Stomach (tissue), 9 donors: ENCODE data around the gene AFDN. TPM values are rescaled to one million over a fixed set of nuclear protein-coding genes. Genes with fewer than 3 reads are reported as not detected.

Experiments used
- DNase-seq, 2 donors: peaks; one replicate each; pipeline versions ENCODE4 v3.0.0 to v3.0.0-alpha.2; 2013 to 2019
- H3K27ac ChIP-seq, 5 donors: fragments of 200-600 bp in 4 of 5; sonication (generic) in 4 of 5; one replicate each; pipeline ENCODE4 v1.5.1; 2013 to 2019; ENCODE audit warnings: mild to moderate bottlenecking in 1 of 5, moderate library complexity in 1 of 5
- H3K27me3 ChIP-seq, 3 donors: fragments of 200-600 bp; sonication (generic); one replicate each; pipeline ENCODE4 v1.5.1; 2017 to 2019; ENCODE audit warnings: mixed run types in 1 of 3
- H3K36me3 ChIP-seq, 4 donors: fragments of 200-600 bp; sonication (generic); 1 replicate in 3 of 4; 2 replicates in 1 of 4; pipeline ENCODE4 v1.5.1; 2016 to 2019
- H3K4me1 ChIP-seq, 4 donors: fragments of 200-600 bp; sonication (generic); one replicate each; pipeline ENCODE4 v1.5.1; 2016 to 2019
- H3K4me3 ChIP-seq, 4 donors: fragments of 200-600 bp; sonication (generic) in 3 of 4; one replicate each; pipeline ENCODE4 v1.5.1; 2016 to 2019; ENCODE audit warnings: mild to moderate bottlenecking in 1 of 4
- H3K9me3 ChIP-seq, 4 donors: fragments of 200-600 bp; sonication (generic); one replicate each; pipeline ENCODE4 v1.5.1; 2016 to 2019
- CTCF ChIP-seq, 7 experiments: fragments of 450-650 bp in 4 of 7; fragments of 200-600 bp in 3 of 7; sonication (generic) in 3 of 7; IDR thresholded peaks; one replicate each; pipeline ENCODE4 v1.5.1; 2016 to 2019; ENCODE audit warnings: antibody characterized with exemption in 7 of 7, control low read depth in 2 of 7, mild to moderate bottlenecking in 1 of 7
- EP300 ChIP-seq: sonication (generic); formaldehyde crosslinking; IDR thresholded peaks from one replicate; pipeline ENCODE4 v1.6.1; 2017; ENCODE audit warnings: antibody characterized with exemption
- POLR2A ChIP-seq, 4 donors: fragments of 450-650 bp; IDR thresholded peaks; one replicate each; pipeline ENCODE4 v1.6.1; 2016; ENCODE audit warnings: antibody characterized with exemption in 4 of 4, control low read depth in 2 of 4, mild to moderate bottlenecking in 1 of 4, moderate library complexity in 1 of 4
- POLR2AphosphoS5 ChIP-seq, 3 donors: sonication (generic); formaldehyde crosslinking; IDR thresholded peaks; one replicate each; pipeline ENCODE4 v1.6.1; 2016; ENCODE audit warnings: antibody characterized with exemption in 3 of 3
- WGBS, 5 donors: extraction: QIAGEN DNeasy Blood & Tissue Kit in 3 of 5; methylation state at CpG; one replicate each; pipeline versions ENCODE4 v1.1.5 to v1.1.7; 2013 to 2018; 5-methylcytosine and 5-hydroxymethylcytosine counted together
- intact Hi-C: fragments of 100-400 bp; cut with DNase I; formaldehyde crosslinking; loops from one replicate; pipeline ENCODE4 v1.15.1; 2023; ENCODE audit warnings: low total_unique reads
- polyA plus RNA-seq, 3 donors: library from polyadenylated mRNA; stranded (reverse); fragments of 200-250 nt; gene quantifications; one replicate each; pipeline ENCODE4 v1.2.3, GENCODE V29; 2013
- total RNA-seq, 5 donors: library from RNA; depleted of rRNA; stranded (reverse); fragments of >200 nt; gene quantifications; one replicate each; pipeline versions ENCODE4 v1.1.0 to v1.2.3, GENCODE V29; 2014 to 2016
- donor health status: healthy with polysubstance abuse.
- donor health status: Bipolar disorder and iron deficiency.
- donor health status: healthy.

AFDN gene
- total and polyA plus RNA-seq, 8 donors: 24.8 to 521 (median 114) TPM

- no peaks in the 10 kb centered on the region for H3K9me3 ChIP-seq
- peaks cover 8 to 16% (median 12%) of the 10 kb centered on the region in 4 donors for H3K4me1 ChIP-seq
- DNase-seq: no peak
- H3K36me3 ChIP-seq: no peaks in the 10 kb centered on the region
- intact Hi-C loops: no loop called here
- no peak overlapping the region for H3K27ac ChIP-seq
- H3K4me3 ChIP-seq: no peak overlapping the region
- TF ChIP-seq POLR2A (IDR thresholded peaks at IDR 0.05) (no peak), CTCF (IDR thresholded peaks at IDR 0.05) (no peak), EP300 (no peak), POLR2AphosphoS5 (IDR thresholded peaks at IDR 0.05) (no peak)
- WGBS, 5 donors: 65 to 74% (median 71%) methylated on average over 14 to 17 of the region's 17 CpGs
- H3K27me3 ChIP-seq: peaks cover 0 to 45% (median 12%) of the 10 kb centered on the region in 3 donors
These were observed 31.3 kb upstream of the AFDN start for GRCh38 chr6:167795321-167795811.

GRCh38 chr6:167795874-167796191 lies 30.9 kb upstream of the AFDN start:
- H3K9me3 ChIP-seq: no peaks in the 10 kb centered on the region
- peaks cover 8 to 16% (median 12%) of the 10 kb centered on the region in 4 donors for H3K4me1 ChIP-seq
- no peaks in the 10 kb centered on the region for H3K36me3 ChIP-seq
- H3K27me3 ChIP-seq: peaks cover 0 to 45% (median 12%) of the 10 kb centered on the region in 3 donors
- H3K27ac ChIP-seq: peak overlapping the region in 1 of 5 donors; percentile 1
- DNase-seq: no peak
- H3K4me3 ChIP-seq: peak overlapping the region in 3 of 4 donors; percentile 35 to 49 (median 43)
- WGBS, 5 donors: 68 to 85% (median 73%) methylated on average over 7 to 10 of the region's 10 CpGs
- intact Hi-C loops: no loop called here
- no peak for TF ChIP-seq CTCF (IDR thresholded peaks at IDR 0.05)
- TF ChIP-seq EP300: no peak
- TF ChIP-seq POLR2AphosphoS5 (IDR thresholded peaks at IDR 0.05): no peak
- no peak for TF ChIP-seq POLR2A (IDR thresholded peaks at IDR 0.05)

- peak overlapping the region in 3 of 5 donors; percentile 1 to 7 (median 4) for H3K27ac ChIP-seq
- peaks cover 0 to 45% (median 12%) of the 10 kb centered on the region in 3 donors for H3K27me3 ChIP-seq
- peak; percentile 71 to 84 for DNase-seq
- H3K4me3 ChIP-seq: peak overlapping the region; percentile 28 to 49 (median 39)
- no peaks in the 10 kb centered on the region for H3K9me3 ChIP-seq
- TF ChIP-seq POLR2AphosphoS5 (IDR thresholded peaks at IDR 0.05): no peak
- TF ChIP-seq CTCF (IDR thresholded peaks at IDR 0.05): no peak
- no peak for TF ChIP-seq EP300
- no peak for TF ChIP-seq POLR2A (IDR thresholded peaks at IDR 0.05)
- intact Hi-C loops: no loop called here
- peaks cover 8 to 16% (median 12%) of the 10 kb centered on the region in 4 donors for H3K4me1 ChIP-seq
- no peaks in the 10 kb centered on the region for H3K36me3 ChIP-seq
- WGBS, 5 donors: 13 to 36% (median 23%) methylated on average over 22 to 43 of the region's 43 CpGs
These were observed 30.3 kb upstream of the AFDN start for GRCh38 chr6:167796192-167796981.

GRCh38 chr6:167797011-167797471 lies 29.7 kb upstream of the AFDN start:
- H3K27ac ChIP-seq: no peak overlapping the region
- peaks cover 0 to 46% (median 12%) of the 10 kb centered on the region in 3 donors for H3K27me3 ChIP-seq
- WGBS, 5 donors: 65 to 87% (median 70%) methylated on average over 31 of the region's 31 CpGs
- H3K36me3 ChIP-seq: no peaks in the 10 kb centered on the region
- peak overlapping the region; percentile 28 to 49 (median 39) for H3K4me3 ChIP-seq
- no peaks in the 10 kb centered on the region for H3K9me3 ChIP-seq
- intact Hi-C loops: no loop called here
- TF ChIP-seq CTCF (IDR thresholded peaks at IDR 0.05): no peak
- no peak for TF ChIP-seq POLR2AphosphoS5 (IDR thresholded peaks at IDR 0.05)
- no peak for TF ChIP-seq EP300
- TF ChIP-seq POLR2A (IDR thresholded peaks at IDR 0.05): no peak
- DNase-seq: peak in 1 of 2 donors; percentile 64
- H3K4me1 ChIP-seq: peaks cover 8 to 16% (median 12%) of the 10 kb centered on the region in 4 donors
